ENCODE data around the gene EHD1. TPM values are rescaled to one million over a fixed set of nuclear protein-coding genes. Genes with fewer than 3 reads are reported as not detected.

EHD1 gene
- total and polyA plus RNA-seq, 2 donors (not counting 1 experiment from before 2014, with no cell fraction given) = 71.3 to 240 TPM

GRCh38 chr11:64870176-64870892 is 8.1 kb downstream of the EHD1 start:
- H3K79me2 ChIP-seq (ENCODE audit: control insufficient read depth, insufficient read depth, low read length) = peaks cover 83% of the 10 kb centered on the region
- peak; percentile 66 to 81 for DNase-seq (ENCODE audit: low read depth in 2 of 2)
- H3K4me1 ChIP-seq (ENCODE audit: control insufficient read depth, extremely low read depth, insufficient read depth, low read length) = peaks cover 53% of the 10 kb centered on the region
- H3K27ac ChIP-seq (ENCODE audit: insufficient read depth, low read length) = peak overlapping the region; percentile 82
- no peaks in the 10 kb centered on the region for H3K9me3 ChIP-seq (ENCODE audit: control insufficient read depth, insufficient read depth, low read depth, low read length)
- H2AFZ ChIP-seq (ENCODE audit: low read length) = no peak overlapping the region
- H4K20me1 ChIP-seq (ENCODE audit: control insufficient read depth, extremely low read depth, insufficient read depth, low read length) = no peaks in the 10 kb centered on the region
- H3K36me3 ChIP-seq (ENCODE audit: control insufficient read depth, insufficient read depth, low read length) = peaks cover 23% of the 10 kb centered on the region
- H3K4me3 ChIP-seq (replicated peaks in 1 of 4; ENCODE audit: control extremely low read depth in 1 of 4, insufficient read depth in 1 of 4, low read depth in 3 of 4, low read length in 4 of 4) = peak overlapping the region in 2 of 4 experiments; percentile 11 to 37
- H3K9ac ChIP-seq (ENCODE audit: insufficient read depth, low read length) = peak overlapping the region; percentile 41
- peak overlapping the region; percentile 78 for H3K4me2 ChIP-seq (ENCODE audit: extremely low read depth, insufficient read depth, low read length)
- H3K27me3 ChIP-seq (ENCODE audit: control insufficient read depth, insufficient read depth, low read length) = no peaks in the 10 kb centered on the region
- TF ChIP-seq EZH2 (IDR thresholded peaks at IDR 0.05; ENCODE audit: low read length, missing control alignments) (no peak), CTCF (conservative IDR thresholded peaks at IDR 0.05 in 1 of 2, IDR thresholded peaks at IDR 0.05 in 1 of 2; ENCODE audit: low read depth in 1 of 2, low read length in 2 of 2) (no peak)

- no peak for DNase-seq (ENCODE audit: low read depth in 2 of 2)
- Histone ChIP-seq H3K27ac (ENCODE audit: insufficient read depth, low read length) (peak overlapping the region; percentile 82), H3K4me1 (ENCODE audit: control insufficient read depth, extremely low read depth, insufficient read depth, low read length) (peaks cover 60% of the 10 kb centered on the region), H3K27me3 (ENCODE audit: control insufficient read depth, insufficient read depth, low read length) (no peaks in the 10 kb centered on the region), H2AFZ (ENCODE audit: low read length) (no peak overlapping the region), H3K4me3 (replicated peaks in 1 of 4; ENCODE audit: control extremely low read depth in 1 of 4, insufficient read depth in 1 of 4, low read depth in 3 of 4, low read length in 4 of 4) (peak overlapping the region in 1 of 4 experiments; percentile 37), H3K36me3 (ENCODE audit: control insufficient read depth, insufficient read depth, low read length) (peaks cover 20% of the 10 kb centered on the region), H3K79me2 (ENCODE audit: control insufficient read depth, insufficient read depth, low read length) (peaks cover 82% of the 10 kb centered on the region), H4K20me1 (ENCODE audit: control insufficient read depth, extremely low read depth, insufficient read depth, low read length) (no peaks in the 10 kb centered on the region), H3K9me3 (ENCODE audit: control insufficient read depth, insufficient read depth, low read depth, low read length) (no peaks in the 10 kb centered on the region), H3K9ac (ENCODE audit: insufficient read depth, low read length) (peak overlapping the region; percentile 48), H3K4me2 (ENCODE audit: extremely low read depth, insufficient read depth, low read length) (peak overlapping the region; percentile 78)
- TF ChIP-seq EZH2 (IDR thresholded peaks at IDR 0.05; ENCODE audit: low read length, missing control alignments) (no peak), CTCF (conservative IDR thresholded peaks at IDR 0.05 in 1 of 2, IDR thresholded peaks at IDR 0.05 in 1 of 2; ENCODE audit: low read depth in 1 of 2, low read length in 2 of 2) (peak; percentile 11 to 43)
Observed at GRCh38 chr11:64869571-64870175, 8.7 kb downstream of the EHD1 start.

- DNase-seq (ENCODE audit: low read depth in 2 of 2) = peak; percentile 87 to 96
- Histone ChIP-seq H3K9ac (ENCODE audit: insufficient read depth, low read length) (peak overlapping the region; percentile 48), H3K27me3 (ENCODE audit: control insufficient read depth, insufficient read depth, low read length) (no peaks in the 10 kb centered on the region), H2AFZ (ENCODE audit: low read length) (no peak overlapping the region), H3K36me3 (ENCODE audit: control insufficient read depth, insufficient read depth, low read length) (peaks cover 16% of the 10 kb centered on the region), H3K79me2 (ENCODE audit: control insufficient read depth, insufficient read depth, low read length) (peaks cover 78% of the 10 kb centered on the region), H3K9me3 (ENCODE audit: control insufficient read depth, insufficient read depth, low read depth, low read length) (no peaks in the 10 kb centered on the region), H3K4me3 (replicated peaks in 1 of 4; ENCODE audit: control extremely low read depth in 1 of 4, insufficient read depth in 1 of 4, low read depth in 3 of 4, low read length in 4 of 4) (peak overlapping the region in 1 of 4 experiments; percentile 17), H4K20me1 (ENCODE audit: control insufficient read depth, extremely low read depth, insufficient read depth, low read length) (no peaks in the 10 kb centered on the region), H3K4me1 (ENCODE audit: control insufficient read depth, extremely low read depth, insufficient read depth, low read length) (peaks cover 64% of the 10 kb centered on the region), H3K27ac (ENCODE audit: insufficient read depth, low read length) (peak overlapping the region; percentile 82), H3K4me2 (ENCODE audit: extremely low read depth, insufficient read depth, low read length) (peak overlapping the region; percentile 78)
- TF ChIP-seq EZH2 (IDR thresholded peaks at IDR 0.05; ENCODE audit: low read length, missing control alignments) = no peak
Observed at GRCh38 chr11:64868904-64869570, 9.4 kb downstream of the EHD1 start.

All from fibroblast of lung (primary cell).